Adipocyte (in vitro differentiated cells): ENCODE measurements around the gene POU5F1.

Experiments used
- DNase-seq: peaks from one replicate; pipeline ENCODE4 v3.0.0-alpha.2; 2015; ENCODE audit warnings: low read depth
- H3K27me3 ChIP-seq: replicated peaks from 2 replicates; pipeline ENCODE4 v1.7.0; 2013; ENCODE audit warnings: mild to moderate bottlenecking, low read length, moderate library complexity; ENCODE audit not compliant: control insufficient read depth, insufficient read depth
- H3K36me3 ChIP-seq: 2 replicates; pipeline ENCODE4 v1.7.0; 2013; ENCODE audit warnings: low read length, mild to moderate bottlenecking, moderate library complexity; ENCODE audit not compliant: control insufficient read depth, insufficient read depth, severe bottlenecking
- H3K4me1 ChIP-seq: 2 replicates; pipeline ENCODE4 v1.7.0; 2013; ENCODE audit warnings: mild to moderate bottlenecking, low read length, moderate library complexity; ENCODE audit not compliant: control insufficient read depth, insufficient read depth
- H3K4me3 ChIP-seq: 2 replicates; pipeline ENCODE4 v1.7.0; 2013; ENCODE audit warnings: mild to moderate bottlenecking, low read length, moderate library complexity
- H3K9ac ChIP-seq: 2 replicates; pipeline ENCODE4 v1.7.0; 2013; ENCODE audit warnings: mild to moderate bottlenecking, low read length, moderate library complexity
- H3K9me3 ChIP-seq: 2 replicates; pipeline ENCODE4 v1.7.0; 2013; ENCODE audit warnings: mild to moderate bottlenecking, low read length, moderate library complexity; ENCODE audit not compliant: control insufficient read depth

Gene POU5F1

DNA sequence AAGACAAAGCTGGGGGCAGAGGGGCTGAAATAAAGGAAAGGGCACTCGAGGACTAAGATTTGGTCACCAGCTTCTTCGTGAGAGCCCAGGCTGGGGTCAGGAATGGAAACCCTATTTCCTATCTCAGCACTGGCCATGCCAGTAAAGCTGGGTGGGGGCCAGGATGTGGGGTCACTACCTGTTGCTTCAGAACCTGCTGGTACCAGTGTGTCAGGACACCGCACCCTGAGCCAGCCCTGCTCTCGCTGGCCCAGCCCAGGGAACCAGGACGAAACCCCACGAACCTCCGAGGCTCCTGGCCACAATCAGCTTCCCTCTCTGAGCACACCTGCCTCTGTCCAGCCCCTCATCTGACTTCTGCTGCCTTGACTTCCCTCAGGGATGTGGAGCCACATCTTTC, 52.3 kb downstream of the POU5F1 start:
- Histone ChIP-seq H3K27me3 (peaks cover 3% of the 10 kb centered on the region), H3K9ac (no peak overlapping the region), H3K4me3 (no peak overlapping the region), H3K36me3 (no peaks in the 10 kb centered on the region), H3K4me1 (peaks cover 36% of the 10 kb centered on the region), H3K9me3 (no peaks in the 10 kb centered on the region)
- DNase-seq, result no peak

DNA sequence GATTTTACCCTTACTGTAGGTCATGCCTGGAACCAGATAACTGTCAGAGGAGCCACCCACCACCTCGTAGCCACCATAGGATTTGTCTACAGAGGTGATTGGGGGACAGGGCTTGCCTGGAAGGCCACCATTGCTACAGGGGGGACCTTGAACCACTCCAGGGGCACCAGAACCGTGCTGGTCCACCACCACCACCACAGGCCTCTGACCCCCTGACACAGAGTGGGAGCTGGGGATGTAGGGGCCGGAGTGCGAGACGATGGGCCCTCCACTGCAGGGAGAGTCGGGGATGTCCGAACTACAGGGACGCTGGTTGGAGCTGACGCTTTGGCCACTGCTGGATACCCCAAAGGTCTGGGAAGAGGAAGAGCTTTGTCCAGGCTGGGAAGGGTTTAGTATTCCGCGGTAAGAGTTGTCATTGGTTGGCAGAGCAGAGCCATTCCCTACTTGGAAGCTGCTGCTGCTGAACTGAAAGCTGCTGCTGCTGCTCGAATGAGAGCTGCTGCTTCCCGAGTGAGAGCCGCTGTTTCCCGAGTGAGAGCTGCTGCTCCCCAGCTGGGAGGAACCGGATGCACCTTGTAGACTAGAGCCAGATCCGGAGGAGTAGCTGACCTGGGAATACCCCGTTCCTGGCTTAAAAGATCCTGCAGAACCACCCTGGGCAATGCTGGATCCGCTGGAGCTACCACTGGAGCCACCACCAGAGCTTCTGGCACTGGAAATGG, 53.7 kb downstream of the POU5F1 start:
- Histone ChIP-seq H3K27me3 (peaks cover 3% of the 10 kb centered on the region), H3K4me3 (peak overlapping the region; percentile 68), H3K4me1 (peaks cover 30% of the 10 kb centered on the region), H3K36me3 (no peaks in the 10 kb centered on the region), H3K9ac (peak overlapping the region; percentile 34), H3K9me3 (no peaks in the 10 kb centered on the region)
- no peak for DNase-seq

DNA sequence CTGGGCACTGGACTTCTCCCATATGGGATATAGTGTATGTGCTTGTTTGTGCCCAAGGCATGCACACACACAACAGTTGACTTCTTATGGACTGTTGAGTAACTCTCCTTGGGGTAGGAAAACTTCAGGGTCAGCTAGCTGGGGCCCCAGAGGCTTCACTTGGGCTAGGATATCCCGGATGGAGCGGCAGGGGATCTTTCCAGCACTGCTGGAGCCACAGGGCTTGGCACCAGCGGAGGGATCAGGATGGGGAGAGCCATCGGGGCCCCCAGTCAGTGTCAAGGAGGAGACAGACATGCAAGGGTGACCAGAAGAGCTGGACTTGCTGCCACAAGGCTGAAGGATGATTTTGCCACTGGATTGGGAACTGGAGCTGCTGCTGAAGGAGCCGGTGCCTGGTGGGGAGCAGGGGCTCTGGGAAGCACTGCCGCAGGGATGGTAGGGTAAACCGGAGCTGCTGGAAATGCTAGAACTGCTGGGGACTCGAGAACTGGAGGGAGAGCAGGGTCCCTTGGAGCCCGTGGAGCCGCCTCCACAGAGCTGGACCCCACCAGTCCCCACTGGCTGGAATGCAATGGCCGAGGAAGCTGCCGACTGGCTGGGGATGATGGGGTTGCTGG, 54.4 kb downstream of the POU5F1 start:
- Histone ChIP-seq H3K9ac (no peak overlapping the region), H3K4me1 (peaks cover 30% of the 10 kb centered on the region), H3K36me3 (no peaks in the 10 kb centered on the region), H3K4me3 (no peak overlapping the region), H3K9me3 (no peaks in the 10 kb centered on the region), H3K27me3 (peaks cover 5% of the 10 kb centered on the region)
- no peak for DNase-seq

DNA sequence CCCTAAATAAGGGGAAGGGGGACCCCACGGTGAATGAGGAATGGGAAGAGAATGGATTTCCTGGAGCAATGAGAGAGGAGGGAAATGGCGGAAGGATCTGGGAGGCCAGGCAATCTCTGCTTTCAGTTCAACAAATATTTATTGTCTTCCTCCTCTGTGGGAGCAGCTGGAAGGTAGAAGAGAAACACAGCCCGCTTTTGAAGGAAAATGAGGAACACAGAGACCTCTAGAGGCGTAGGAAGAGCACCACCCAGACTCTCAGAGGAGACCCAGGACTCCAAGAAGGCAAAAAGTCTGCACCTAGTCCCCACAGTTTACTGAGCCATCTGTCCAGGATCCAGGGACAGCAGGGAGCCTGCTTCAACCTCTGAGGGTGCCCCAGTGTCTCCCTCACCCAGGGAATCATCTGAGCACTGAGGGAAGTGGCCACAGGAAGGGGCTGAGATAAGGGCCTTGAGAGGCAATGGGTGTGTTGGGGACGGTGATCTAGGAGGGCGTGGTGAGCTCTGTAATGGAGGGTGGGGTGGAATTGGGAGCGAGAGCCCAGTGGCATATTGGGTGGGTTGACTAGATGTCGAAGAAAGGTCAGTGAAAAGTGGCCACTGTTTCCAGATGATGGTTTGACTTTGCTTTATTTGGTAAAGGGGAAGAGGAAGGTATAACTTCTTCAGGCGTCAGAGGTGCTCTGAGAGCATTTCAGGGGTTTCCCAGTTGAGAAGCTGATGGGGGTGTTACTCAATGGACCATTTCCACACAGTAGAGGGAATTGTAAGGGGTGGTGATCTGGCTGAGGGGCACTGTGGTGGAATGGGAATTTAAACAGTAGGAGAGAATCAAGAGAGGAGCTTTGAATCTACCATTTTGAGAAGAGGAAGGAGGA, 55.3 kb downstream of the POU5F1 start:
- Histone ChIP-seq H3K9me3 (no peaks in the 10 kb centered on the region), H3K4me1 (peaks cover 30% of the 10 kb centered on the region), H3K4me3 (peak overlapping the region; percentile 60), H3K9ac (peak overlapping the region; percentile 45), H3K36me3 (no peaks in the 10 kb centered on the region), H3K27me3 (peaks cover 14% of the 10 kb centered on the region)
- peak; percentile 28 for DNase-seq

DNA sequence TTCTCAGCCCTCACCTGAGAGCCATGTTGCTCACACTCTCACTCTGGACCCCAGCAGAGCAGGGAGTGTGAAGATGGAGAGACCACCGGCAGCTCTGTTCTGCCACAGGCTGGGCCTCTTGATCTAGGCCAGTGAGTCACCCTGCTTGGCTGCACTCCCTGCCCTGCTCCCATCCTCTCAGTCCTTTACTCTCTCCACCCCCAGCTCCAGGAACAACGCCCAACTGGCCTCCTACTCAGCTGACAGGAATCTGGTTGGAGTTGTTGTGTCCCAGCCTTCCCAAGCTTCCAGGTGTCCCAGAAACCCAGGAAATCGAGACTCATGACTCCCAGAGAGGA, 56.0 kb downstream of the POU5F1 start, which contains the start of gene PSORS1C1:
TSS of gene PSORS1C1 (plus strand) at position 260 of the 338 bp plus-strand sequence. CDS start 14,833 bp downstream, outside the sequence.
- Histone ChIP-seq H3K4me3 (peak within 1 kb of the TSS; percentile 60), H3K27me3 (peaks cover 20% of the 10 kb centered on the region), H3K36me3 (no peaks in the 10 kb centered on the region), H3K9ac (peak within 1 kb of the TSS; percentile 72), H3K4me1 (peaks cover 30% of the 10 kb centered on the region), H3K9me3 (no peaks in the 10 kb centered on the region)
- peak; percentile 95 for DNase-seq
